HEK293 (cell line): ENCODE measurements around the gene IREB2.

Source experiments
- CTCF ChIA-PET: fragments of 350-600 bp; formaldehyde crosslinking; extraction: SDS; loops from one replicate; lab custom pipeline; 2021; ENCODE audit warnings: antibody characterized with exemption; lab: Yijun Ruan, JAX
- POLR2A ChIA-PET: fragments of 300-600 bp; formaldehyde crosslinking; extraction: SDS; loops from one replicate; lab custom pipeline; 2020; ENCODE audit warnings: antibody characterized with exemption, inconsistent platforms; lab: Yijun Ruan, JAX
- H3K27ac ChIP-seq: fragments of 200-500 bp; sonication (Bioruptor generic); 2 replicates; pipeline ENCODE4 v1.5.1; 2014; ENCODE audit warnings: low read depth, low read length, control low read depth, inconsistent platforms; ENCODE audit errors: extremely low read depth
- H3K36me3 ChIP-seq, 2 experiments: fragments of 200-500 bp in 1 of 2; sonication (Bioruptor generic) in 1 of 2; 1 replicate in 1 of 2; 2 replicates in 1 of 2; pipeline ENCODE4 v1.5.1; 2014 to 2017; ENCODE audit warnings: inconsistent platforms in 2 of 2, low read length in 2 of 2; ENCODE audit not compliant: control insufficient read depth in 2 of 2, insufficient read depth in 1 of 2
- H3K4me1 ChIP-seq: fragments of 200-500 bp; sonication (Bioruptor generic); 2 replicates; pipeline ENCODE4 v1.5.1; 2014; ENCODE audit warnings: mild to moderate bottlenecking, low read length, inconsistent platforms; ENCODE audit not compliant: control insufficient read depth, insufficient read depth
- H3K4me3 ChIP-seq: 2 replicates; pipeline ENCODE4 v1.5.1; 2011; ENCODE audit warnings: low read depth, mild to moderate bottlenecking, control low read depth, low read length, moderate library complexity
- H3K9me3 ChIP-seq: fragments of 200-500 bp; sonication (Bioruptor generic); 2 replicates; pipeline ENCODE4 v1.5.1; 2014; ENCODE audit warnings: low read depth, low read length, inconsistent platforms; ENCODE audit not compliant: control insufficient read depth, insufficient read depth
- BCL6B ChIP-seq: fragments of 450-650 bp; formaldehyde crosslinking; IDR thresholded peaks from 2 replicates; pipeline ENCODE4 v1.5.1; 2017; ENCODE audit warnings: missing biosample characterization, missing genetic modification characterization
- GLIS1 ChIP-seq: fragments of 450-650 bp; formaldehyde crosslinking; IDR thresholded peaks from 2 replicates; pipeline ENCODE4 v1.5.1; 2016; ENCODE audit warnings: missing biosample characterization, missing genetic modification characterization
- PRDM1 ChIP-seq: fragments of 450-650 bp; formaldehyde crosslinking; IDR thresholded peaks from 2 replicates; pipeline ENCODE4; 2016; ENCODE audit warnings: missing biosample characterization, missing genetic modification characterization
- PRDM4 ChIP-seq: fragments of 450-650 bp; formaldehyde crosslinking; IDR thresholded peaks from 2 replicates; pipeline ENCODE4 v1.5.1; 2017; ENCODE audit warnings: missing biosample characterization, missing genetic modification characterization
- SALL2 ChIP-seq: fragments of 450-650 bp; formaldehyde crosslinking; IDR thresholded peaks from 2 replicates; pipeline ENCODE4 v1.5.0; 2017; ENCODE audit warnings: missing biosample characterization, mild to moderate bottlenecking, missing genetic modification characterization, borderline replicate concordance
- ZBTB17 ChIP-seq: fragments of 450-650 bp; formaldehyde crosslinking; IDR thresholded peaks from 2 replicates; pipeline ENCODE4 v1.5.1; 2016; ENCODE audit warnings: missing biosample characterization, missing genetic modification characterization
- ZBTB8A ChIP-seq: fragments of 450-650 bp; formaldehyde crosslinking; IDR thresholded peaks from 2 replicates; pipeline ENCODE4 v1.5.1; 2016; ENCODE audit warnings: missing biosample characterization, missing genetic modification characterization
- ZNF10 ChIP-seq: fragments of 450-650 bp; formaldehyde crosslinking; IDR thresholded peaks from 2 replicates; pipeline ENCODE4 v1.5.1; 2017; ENCODE audit warnings: missing biosample characterization, missing genetic modification characterization
- ZNF121 ChIP-seq: fragments of 450-650 bp; formaldehyde crosslinking; IDR thresholded peaks from 2 replicates; pipeline ENCODE4 v1.5.1; 2016; ENCODE audit warnings: missing biosample characterization, missing genetic modification characterization
- ZNF138 ChIP-seq: fragments of 450-650 bp; formaldehyde crosslinking; IDR thresholded peaks from 2 replicates; pipeline ENCODE4 v1.5.1; 2016; ENCODE audit warnings: missing biosample characterization, missing genetic modification characterization, borderline replicate concordance
- ZNF175 ChIP-seq: fragments of 450-650 bp; formaldehyde crosslinking; IDR thresholded peaks from 2 replicates; pipeline ENCODE4 v1.5.1; 2016; ENCODE audit warnings: missing biosample characterization, missing genetic modification characterization
- ZNF19 ChIP-seq: fragments of 450-650 bp; formaldehyde crosslinking; IDR thresholded peaks from 2 replicates; pipeline ENCODE4; 2016; ENCODE audit warnings: missing biosample characterization, missing genetic modification characterization, low read depth
- ZNF211 ChIP-seq: fragments of 450-650 bp; formaldehyde crosslinking; IDR thresholded peaks from 2 replicates; pipeline ENCODE4 v1.5.1; 2016; ENCODE audit warnings: low read depth, missing biosample characterization, missing genetic modification characterization
- ZNF221 ChIP-seq: fragments of 450-650 bp; formaldehyde crosslinking; IDR thresholded peaks from 2 replicates; pipeline ENCODE4 v1.5.1; 2017; ENCODE audit warnings: missing biosample characterization, missing genetic modification characterization, borderline replicate concordance
- ZNF394 ChIP-seq: fragments of 450-650 bp; formaldehyde crosslinking; IDR thresholded peaks from 2 replicates; pipeline ENCODE4 v1.5.1; 2016; ENCODE audit warnings: missing biosample characterization, missing genetic modification characterization, mild to moderate bottlenecking, moderate library complexity, borderline replicate concordance
- ZNF398 ChIP-seq: fragments of 450-650 bp; formaldehyde crosslinking; IDR thresholded peaks from 2 replicates; pipeline ENCODE4 v1.5.1; 2017; ENCODE audit warnings: missing biosample characterization, missing genetic modification characterization
- ZNF48 ChIP-seq: fragments of 450-650 bp; formaldehyde crosslinking; IDR thresholded peaks from 2 replicates; pipeline ENCODE4 v1.5.1; 2016; ENCODE audit warnings: missing biosample characterization, missing genetic modification characterization
- ZNF513 ChIP-seq: fragments of 450-650 bp; IDR thresholded peaks from 2 replicates; pipeline ENCODE4 v1.5.1; 2018; ENCODE audit warnings: missing biosample characterization, missing genetic modification characterization
- ZNF521 ChIP-seq: fragments of 450-650 bp; formaldehyde crosslinking; IDR thresholded peaks from 2 replicates; pipeline ENCODE4 v1.5.1; 2017; ENCODE audit warnings: missing biosample characterization, mild to moderate bottlenecking, missing genetic modification characterization
- ZNF561 ChIP-seq: fragments of 450-650 bp; IDR thresholded peaks from 2 replicates; pipeline ENCODE4 v1.5.1; 2018; ENCODE audit warnings: missing biosample characterization, missing genetic modification characterization, borderline replicate concordance
- ZNF610 ChIP-seq: fragments of 450-650 bp; formaldehyde crosslinking; IDR thresholded peaks from 2 replicates; pipeline ENCODE4 v1.5.1; 2016; ENCODE audit warnings: missing biosample characterization, missing genetic modification characterization, borderline replicate concordance
- ZNF791 ChIP-seq: fragments of 450-650 bp; formaldehyde crosslinking; IDR thresholded peaks from 2 replicates; pipeline ENCODE4 v1.5.1; 2016; ENCODE audit warnings: missing biosample characterization, missing genetic modification characterization

IREB2 gene

GRCh38 chr15:78440375-78441373 is 2.7 kb downstream of the IREB2 start:
- Histone ChIP-seq H3K36me3 (peaks cover 52 to 57% of the 10 kb centered on the region in 2 experiments), H3K27ac (no peak overlapping the region), H3K4me1 (peaks cover 9% of the 10 kb centered on the region; the same call in 1 of the 2 replicates), H3K4me3 (no peak overlapping the region), H3K9me3 (no peaks in the 10 kb centered on the region)
- TF ChIP-seq ZNF521 (tag by site-specific recombination) (no peak), ZNF121 (tag by site-specific recombination) (peak; percentile 86), ZNF221 (no peak), PRDM1 (tag by site-specific recombination) (peak; percentile 6; the same call in 1 of the 2 replicates), ZNF48 (tag by site-specific recombination) (no peak), SALL2 (tag by site-specific recombination) (no peak), ZNF394 (tag by site-specific recombination) (0 out of 2 replicates have a peak, but pooled peaks have one; percentile 17), ZNF791 (tag by site-specific recombination) (no peak), ZNF175 (tag by site-specific recombination) (no peak), GLIS1 (tag by site-specific recombination) (no peak), PRDM4 (tag by site-specific recombination) (no peak), ZNF138 (tag by site-specific recombination) (no peak), ZNF561 (no peak), BCL6B (tag by site-specific recombination) (no peak), ZBTB8A (tag by site-specific recombination) (no peak), ZNF513 (tag by site-specific recombination) (no peak), ZNF211 (tag by site-specific recombination) (no peak), ZNF10 (no peak)
- POLR2A ChIA-PET: no interaction called here
- CTCF ChIA-PET: interaction anchor here (0.9 to 1.3 kb wide), 2 partner anchors 9 to 244 kb away, joined by 3 read pairs; no protein-coding TSS in a partner anchor

GRCh38 chr15:78444255-78444654 is 6.2 kb downstream of the IREB2 start:
- ChIA-PET CTCF (interaction anchor here (1.1 kb wide), 1 partner anchor 295 kb away, joined by 3 read pairs; no protein-coding TSS in a partner anchor), POLR2A (no interaction called here)
- TF ChIP-seq ZNF398 (no peak), ZBTB17 (tag by site-specific recombination) (no peak), ZNF19 (no peak), ZNF48 (tag by site-specific recombination) (no peak), ZNF610 (tag by site-specific recombination) (no peak)
- Histone ChIP-seq H3K4me3 (no peak overlapping the region), H3K9me3 (no peaks in the 10 kb centered on the region), H3K4me1 (peaks cover 16% of the 10 kb centered on the region), H3K27ac (no peak overlapping the region), H3K36me3 (peaks cover 69 to 78% of the 10 kb centered on the region in 2 experiments)
